GM12878 (cell line): ENCODE results near the gene DIPK2A. TPM values are rescaled to one million over a fixed set of nuclear protein-coding genes. Genes with fewer than 3 reads are reported as not detected.

ENCODE experiments used
- ATAC-seq: fragments of 200-7000 bp; cut with Tn5 transposase; 3 replicates; pipeline ENCODE4 v1.9.1; 2020; ENCODE audit warnings: mild to moderate bottlenecking, moderate library complexity
- BruUV-seq: library from RNA; stranded (reverse); fragments of 400-500 nt; replicated peaks from 2 replicates; lab custom pipeline; 2021; lab: Mats Ljungman, UMichigan
- CTCF ChIA-PET: fragments of 300-600 bp; sonication (Branson Sonifier 250); formaldehyde crosslinking; extraction: SDS; loops from one replicate; lab custom pipeline; 2021; ENCODE audit warnings: inconsistent platforms; lab: Yijun Ruan, JAX
- POLR2A ChIA-PET: fragments of 350-600 bp; formaldehyde crosslinking; extraction: SDS; loops from one replicate; lab custom pipeline; 2021; ENCODE audit warnings: inconsistent platforms; lab: Charles Lee
- RAD21 ChIA-PET: fragments of 300-600 bp; sonication (Branson Sonifier 250); formaldehyde crosslinking; loops from one replicate; lab custom pipeline; 2023; ENCODE audit warnings: antibody characterized with exemption; ENCODE audit not compliant: unreplicated experiment; lab: Charles Lee
- SMC1A ChIA-PET: fragments of 300-600 bp; sonication (Branson Sonifier 250); formaldehyde crosslinking; loops from one replicate; lab custom pipeline; 2023; ENCODE audit not compliant: unreplicated experiment, uncharacterized antibody; lab: Charles Lee
- DNase-seq: peaks from one replicate; pipeline ENCODE4 v3.0.0-alpha.2; 2011; ENCODE audit warnings: low read depth, low spot score
- FAIRE-seq: peaks from 3 replicates; lab custom pipeline; 2011; peaks lifted over from hg19 to GRCh38; lab: Jason Lieb, UNC
- H2AFZ ChIP-seq: 2 replicates; pipeline ENCODE4 v1.6.0; 2011; ENCODE audit warnings: low read depth, low read length, control low read depth; ENCODE audit not compliant: control insufficient read depth
- H3K27ac ChIP-seq: 2 replicates; pipeline ENCODE4 v1.5.1; 2011; ENCODE audit warnings: control low read depth; ENCODE audit not compliant: control insufficient read depth, insufficient read depth
- H3K27me3 ChIP-seq, 2 experiments: replicated peaks in 1 of 2; 2 replicates each; pipeline versions ENCODE4 v1.6.0 to v1.6.1; 2011; ENCODE audit warnings: low read length in 1 of 2; ENCODE audit not compliant: control insufficient read depth in 2 of 2, insufficient read depth in 2 of 2
- H3K36me3 ChIP-seq, 2 experiments: 2 replicates each; pipeline ENCODE4 v1.5.1; 2011; ENCODE audit warnings: low read length in 1 of 2; ENCODE audit not compliant: control insufficient read depth in 2 of 2, insufficient read depth in 2 of 2
- H3K4me1 ChIP-seq: 2 replicates; pipeline ENCODE4 v1.6.1; 2011; ENCODE audit warnings: mild to moderate bottlenecking, low read length, moderate library complexity, mixed read lengths; ENCODE audit not compliant: control insufficient read depth, insufficient read depth
- H3K4me2 ChIP-seq: 2 replicates; pipeline ENCODE4 v1.6.0; 2011; ENCODE audit warnings: control low read depth; ENCODE audit not compliant: control insufficient read depth, insufficient read depth
- H3K4me3 ChIP-seq: fragments of 200-600 bp; sonication (generic); 2 replicates; pipeline ENCODE4 v1.5.1; 2016
- H3K79me2 ChIP-seq: 2 replicates; pipeline ENCODE4 v1.6.0; 2011; ENCODE audit warnings: low read length; ENCODE audit not compliant: control insufficient read depth, insufficient read depth
- H3K9ac ChIP-seq: 2 replicates; pipeline ENCODE4 v1.8.0; 2011; ENCODE audit warnings: low read length, control low read depth, mixed read lengths; ENCODE audit not compliant: control insufficient read depth, insufficient read depth
- H3K9me3 ChIP-seq: replicated peaks from 3 replicates; pipeline ENCODE4 v1.5.1; 2011; ENCODE audit warnings: mild to moderate bottlenecking, low read length; ENCODE audit not compliant: control insufficient read depth, insufficient read depth
- H4K20me1 ChIP-seq: 2 replicates; pipeline ENCODE4 v1.6.0; 2011; ENCODE audit not compliant: control insufficient read depth, insufficient read depth
- BRCA1 ChIP-seq: IDR thresholded peaks from 2 replicates; pipeline ENCODE4 v1.6.1; 2011; ENCODE audit warnings: low read depth, low read length, improper control_type of control experiment
- DPF2 ChIP-seq: fragments of 450-650 bp; IDR thresholded peaks from 2 replicates; pipeline ENCODE4 v1.6.1; 2017; ENCODE audit warnings: mild to moderate bottlenecking
- JUND ChIP-seq: IDR thresholded peaks from 2 replicates; pipeline ENCODE4 v1.6.1; 2012; ENCODE audit warnings: low read depth, mild to moderate bottlenecking, low read length, improper control_type of control experiment, moderate library complexity
- PML ChIP-seq: IDR thresholded peaks from 2 replicates; pipeline ENCODE4 v1.6.1; 2012; ENCODE audit warnings: low read length, inconsistent platforms
- RBBP5 ChIP-seq: fragments of 200-600 bp; sonication (generic); conservative IDR thresholded peaks from 2 replicates; pipeline ENCODE4 v1.6.1; 2016
- SPI1 ChIP-seq: IDR thresholded peaks from 2 replicates; pipeline ENCODE4 v1.6.1; 2011; ENCODE audit warnings: low read depth, mild to moderate bottlenecking, low read length, moderate library complexity, borderline replicate concordance; ENCODE audit not compliant: insufficient read depth
- STAT3 ChIP-seq: IDR thresholded peaks from 2 replicates; pipeline ENCODE4 v1.6.1; 2011; ENCODE audit warnings: low read depth, low read length, improper control_type of control experiment
- TARDBP ChIP-seq: IDR thresholded peaks from 2 replicates; pipeline ENCODE4 v1.6.1; 2016; ENCODE audit warnings: borderline replicate concordance
- USF1 ChIP-seq: IDR thresholded peaks from 2 replicates; pipeline ENCODE4 v1.6.1; 2011; ENCODE audit warnings: borderline replicate concordance, low read depth, mild to moderate bottlenecking, moderate library complexity, mixed read lengths, low read length; ENCODE audit not compliant: insufficient read depth; ENCODE audit errors: extremely low read length
- WGBS: methylation state at CpG from one replicate; pipeline ENCODE4 v1.1.6; 2016; ENCODE audit warnings: low lambda C conversion rate; ENCODE audit not compliant: insufficient replicate concordance, insufficient coverage; ENCODE audit errors: missing lambda C conversion rate; 5-methylcytosine and 5-hydroxymethylcytosine counted together
- in situ Hi-C: fragments of 300-500 bp; cut with MboI; formaldehyde crosslinking; loops from 9 replicates; pipeline ENCODE4 v1.14.3; 2018; ENCODE audit warnings: mixed read lengths
- intact Hi-C: fragments of 100-400 bp; cut with micrococcal nuclease; formaldehyde crosslinking; loops from one replicate; pipeline ENCODE4 v1.14.2; 2022; ENCODE audit not compliant: unreplicated experiment
- polyA plus RNA-seq, 11 experiments: library from polyadenylated mRNA; depleted of rRNA in 4 of 11; unstranded in 6 of 11; stranded (reverse) in 5 of 11; fragments of >200 nt; fragmentation: Nextera tagmentation in 4 of 11; fragmentation: Illumina TruSeq in 1 of 11; extraction: Ambion mirVana in 4 of 11; extraction: Trizol in 1 of 11; gene quantifications; 1 replicate in 1 of 11; 2 replicates in 10 of 11; pipeline versions ENCODE4 v1.2.1 to v1.2.3, GENCODE V29; 2011 to 2016; ENCODE audit warnings: inconsistent platforms in 2 of 11, missing spikeins in 2 of 11, low read depth in 1 of 11
- total RNA-seq, 4 experiments: library from RNA; depleted of rRNA in 3 of 4; stranded (reverse); fragments of >200 nt in 3 of 4; fragmentation: Illumina TruSeq in 1 of 4; extraction: Trizol in 1 of 4; gene quantifications; 2 replicates each; pipeline versions ENCODE4 v1.2.1 to v1.2.3, GENCODE V29; 2013 to 2021
- TF ChIP-seq, protein P1 (sequence below): IDR thresholded peaks from 2 replicates; pipeline ENCODE4 v1.6.1; 2012; ENCODE audit warnings: improper control_type of control experiment, low read depth, low read length; ENCODE audit not compliant: insufficient replicate concordance
- TF ChIP-seq, protein P2 (sequence below): fragments of 450-650 bp; conservative IDR thresholded peaks from 2 replicates; pipeline ENCODE4 v1.6.1; 2017; ENCODE audit warnings: mild to moderate bottlenecking, moderate library complexity
- TF ChIP-seq, protein P3 (sequence below): fragments of 450-650 bp; IDR thresholded peaks from 2 replicates; pipeline ENCODE4 v1.6.1; 2017; ENCODE audit warnings: antibody characterized with exemption, mild to moderate bottlenecking, moderate library complexity

The DIPK2A gene
- total and polyA plus RNA-seq, 10 of the 15 experiments (the other 5 are each of a cell fraction or from before 2014, with no cell fraction given) = 4.6 to 36.4 (median 15.0) TPM

- TF ChIP-seq, protein P1, sequence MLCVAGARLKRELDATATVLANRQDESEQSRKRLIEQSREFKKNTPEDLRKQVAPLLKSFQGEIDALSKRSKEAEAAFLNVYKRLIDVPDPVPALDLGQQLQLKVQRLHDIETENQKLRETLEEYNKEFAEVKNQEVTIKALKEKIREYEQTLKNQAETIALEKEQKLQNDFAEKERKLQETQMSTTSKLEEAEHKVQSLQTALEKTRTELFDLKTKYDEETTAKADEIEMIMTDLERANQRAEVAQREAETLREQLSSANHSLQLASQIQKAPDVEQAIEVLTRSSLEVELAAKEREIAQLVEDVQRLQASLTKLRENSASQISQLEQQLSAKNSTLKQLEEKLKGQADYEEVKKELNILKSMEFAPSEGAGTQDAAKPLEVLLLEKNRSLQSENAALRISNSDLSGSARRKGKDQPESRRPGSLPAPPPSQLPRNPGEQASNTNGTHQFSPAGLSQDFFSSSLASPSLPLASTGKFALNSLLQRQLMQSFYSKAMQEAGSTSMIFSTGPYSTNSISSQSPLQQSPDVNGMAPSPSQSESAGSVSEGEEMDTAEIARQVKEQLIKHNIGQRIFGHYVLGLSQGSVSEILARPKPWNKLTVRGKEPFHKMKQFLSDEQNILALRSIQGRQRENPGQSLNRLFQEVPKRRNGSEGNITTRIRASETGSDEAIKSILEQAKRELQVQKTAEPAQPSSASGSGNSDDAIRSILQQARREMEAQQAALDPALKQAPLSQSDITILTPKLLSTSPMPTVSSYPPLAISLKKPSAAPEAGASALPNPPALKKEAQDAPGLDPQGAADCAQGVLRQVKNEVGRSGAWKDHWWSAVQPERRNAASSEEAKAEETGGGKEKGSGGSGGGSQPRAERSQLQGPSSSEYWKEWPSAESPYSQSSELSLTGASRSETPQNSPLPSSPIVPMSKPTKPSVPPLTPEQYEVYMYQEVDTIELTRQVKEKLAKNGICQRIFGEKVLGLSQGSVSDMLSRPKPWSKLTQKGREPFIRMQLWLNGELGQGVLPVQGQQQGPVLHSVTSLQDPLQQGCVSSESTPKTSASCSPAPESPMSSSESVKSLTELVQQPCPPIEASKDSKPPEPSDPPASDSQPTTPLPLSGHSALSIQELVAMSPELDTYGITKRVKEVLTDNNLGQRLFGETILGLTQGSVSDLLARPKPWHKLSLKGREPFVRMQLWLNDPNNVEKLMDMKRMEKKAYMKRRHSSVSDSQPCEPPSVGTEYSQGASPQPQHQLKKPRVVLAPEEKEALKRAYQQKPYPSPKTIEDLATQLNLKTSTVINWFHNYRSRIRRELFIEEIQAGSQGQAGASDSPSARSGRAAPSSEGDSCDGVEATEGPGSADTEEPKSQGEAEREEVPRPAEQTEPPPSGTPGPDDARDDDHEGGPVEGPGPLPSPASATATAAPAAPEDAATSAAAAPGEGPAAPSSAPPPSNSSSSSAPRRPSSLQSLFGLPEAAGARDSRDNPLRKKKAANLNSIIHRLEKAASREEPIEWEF = no peak
Measured at GRCh38 chr3:144015133-144015532, 43.5 kb downstream of the DIPK2A start (continued).

DNA sequence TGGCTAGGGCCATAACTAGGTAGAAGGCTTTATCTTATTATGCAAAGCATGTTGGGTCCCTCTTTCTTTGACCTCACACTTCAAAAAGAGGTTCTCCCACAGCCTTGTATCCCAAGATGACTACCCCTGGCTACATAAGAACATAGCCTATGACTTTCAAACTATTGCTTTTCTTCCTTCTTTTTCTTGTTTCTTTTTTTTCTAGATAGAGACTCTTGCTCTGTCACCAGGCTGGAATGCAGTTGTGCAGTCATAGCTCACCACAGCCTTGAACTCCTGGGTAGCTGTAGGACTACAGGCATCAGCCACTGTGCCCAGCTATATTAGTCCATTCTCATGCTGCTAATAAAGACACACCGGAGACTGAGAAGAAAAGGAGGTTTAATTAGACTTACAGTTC lies 47.2 kb downstream of the DIPK2A start:
- Histone ChIP-seq H3K4me1 (no peaks in the 10 kb centered on the region), H2AFZ (no peak overlapping the region), H3K9me3 (no peaks in the 10 kb centered on the region; the same call in 2 of the 3 replicates), H3K79me2 (no peaks in the 10 kb centered on the region), H3K27ac (no peak overlapping the region), H4K20me1 (no peaks in the 10 kb centered on the region), H3K4me3 (no peak overlapping the region), H3K36me3 (no peaks in the 10 kb centered on the region), H3K9ac (no peak overlapping the region), H3K27me3 (no peaks in the 10 kb centered on the region), H3K4me2 (no peak overlapping the region)
- in situ Hi-C loops = no loop called here
- no peak for ATAC-seq
- SMC1A ChIA-PET = no interaction called here
- no peak for DNase-seq
- 93% methylated on average over 1 of the region's 1 CpG for WGBS
- POLR2A ChIA-PET = no interaction called here
- intact Hi-C loops = no loop called here
- RAD21 ChIA-PET = no interaction called here
- no TSS peak for BruUV-seq
- CTCF ChIA-PET = no interaction called here
- FAIRE-seq = no peak
- no peak for TF ChIP-seq SPI1
- TF ChIP-seq, protein P2, sequence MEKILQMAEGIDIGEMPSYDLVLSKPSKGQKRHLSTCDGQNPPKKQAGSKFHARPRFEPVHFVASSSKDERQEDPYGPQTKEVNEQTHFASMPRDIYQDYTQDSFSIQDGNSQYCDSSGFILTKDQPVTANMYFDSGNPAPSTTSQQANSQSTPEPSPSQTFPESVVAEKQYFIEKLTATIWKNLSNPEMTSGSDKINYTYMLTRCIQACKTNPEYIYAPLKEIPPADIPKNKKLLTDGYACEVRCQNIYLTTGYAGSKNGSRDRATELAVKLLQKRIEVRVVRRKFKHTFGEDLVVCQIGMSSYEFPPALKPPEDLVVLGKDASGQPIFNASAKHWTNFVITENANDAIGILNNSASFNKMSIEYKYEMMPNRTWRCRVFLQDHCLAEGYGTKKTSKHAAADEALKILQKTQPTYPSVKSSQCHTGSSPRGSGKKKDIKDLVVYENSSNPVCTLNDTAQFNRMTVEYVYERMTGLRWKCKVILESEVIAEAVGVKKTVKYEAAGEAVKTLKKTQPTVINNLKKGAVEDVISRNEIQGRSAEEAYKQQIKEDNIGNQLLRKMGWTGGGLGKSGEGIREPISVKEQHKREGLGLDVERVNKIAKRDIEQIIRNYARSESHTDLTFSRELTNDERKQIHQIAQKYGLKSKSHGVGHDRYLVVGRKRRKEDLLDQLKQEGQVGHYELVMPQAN = no peak
- TF ChIP-seq RBBP5 = no peak
- TF ChIP-seq, protein P3, sequence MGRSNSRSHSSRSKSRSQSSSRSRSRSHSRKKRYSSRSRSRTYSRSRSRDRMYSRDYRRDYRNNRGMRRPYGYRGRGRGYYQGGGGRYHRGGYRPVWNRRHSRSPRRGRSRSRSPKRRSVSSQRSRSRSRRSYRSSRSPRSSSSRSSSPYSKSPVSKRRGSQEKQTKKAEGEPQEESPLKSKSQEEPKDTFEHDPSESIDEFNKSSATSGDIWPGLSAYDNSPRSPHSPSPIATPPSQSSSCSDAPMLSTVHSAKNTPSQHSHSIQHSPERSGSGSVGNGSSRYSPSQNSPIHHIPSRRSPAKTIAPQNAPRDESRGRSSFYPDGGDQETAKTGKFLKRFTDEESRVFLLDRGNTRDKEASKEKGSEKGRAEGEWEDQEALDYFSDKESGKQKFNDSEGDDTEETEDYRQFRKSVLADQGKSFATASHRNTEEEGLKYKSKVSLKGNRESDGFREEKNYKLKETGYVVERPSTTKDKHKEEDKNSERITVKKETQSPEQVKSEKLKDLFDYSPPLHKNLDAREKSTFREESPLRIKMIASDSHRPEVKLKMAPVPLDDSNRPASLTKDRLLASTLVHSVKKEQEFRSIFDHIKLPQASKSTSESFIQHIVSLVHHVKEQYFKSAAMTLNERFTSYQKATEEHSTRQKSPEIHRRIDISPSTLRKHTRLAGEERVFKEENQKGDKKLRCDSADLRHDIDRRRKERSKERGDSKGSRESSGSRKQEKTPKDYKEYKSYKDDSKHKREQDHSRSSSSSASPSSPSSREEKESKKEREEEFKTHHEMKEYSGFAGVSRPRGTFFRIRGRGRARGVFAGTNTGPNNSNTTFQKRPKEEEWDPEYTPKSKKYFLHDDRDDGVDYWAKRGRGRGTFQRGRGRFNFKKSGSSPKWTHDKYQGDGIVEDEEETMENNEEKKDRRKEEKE = no peak
- no peak for TF ChIP-seq USF1
- TF ChIP-seq JUND = no peak
- no peak for TF ChIP-seq STAT3
- TF ChIP-seq BRCA1 = no peak
- TF ChIP-seq PML = no peak
- no peak for TF ChIP-seq TARDBP
- TF ChIP-seq DPF2 = no peak
